ENCODE data around the gene WDR64.

DNA sequence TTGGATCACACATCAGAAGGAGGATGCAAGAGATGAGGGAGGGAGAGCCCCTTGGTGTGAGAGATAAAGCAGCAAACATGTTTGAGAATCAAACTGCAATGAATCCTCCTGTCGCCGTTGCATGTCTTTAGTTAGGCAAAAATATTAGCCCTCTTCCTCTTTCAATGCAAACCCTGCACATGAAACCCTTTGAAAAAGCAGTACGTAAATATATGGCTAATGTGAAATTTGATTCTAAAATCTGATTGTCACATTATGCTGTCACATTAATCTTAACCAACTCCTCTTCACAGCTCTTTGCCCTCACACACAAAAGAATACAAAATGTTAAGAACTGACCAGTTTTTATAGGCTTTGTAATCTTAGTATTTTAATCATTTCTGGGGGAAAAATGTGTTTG, 63.4 kb downstream of the WDR64 start:
- TF ChIP-seq, protein P1, sequence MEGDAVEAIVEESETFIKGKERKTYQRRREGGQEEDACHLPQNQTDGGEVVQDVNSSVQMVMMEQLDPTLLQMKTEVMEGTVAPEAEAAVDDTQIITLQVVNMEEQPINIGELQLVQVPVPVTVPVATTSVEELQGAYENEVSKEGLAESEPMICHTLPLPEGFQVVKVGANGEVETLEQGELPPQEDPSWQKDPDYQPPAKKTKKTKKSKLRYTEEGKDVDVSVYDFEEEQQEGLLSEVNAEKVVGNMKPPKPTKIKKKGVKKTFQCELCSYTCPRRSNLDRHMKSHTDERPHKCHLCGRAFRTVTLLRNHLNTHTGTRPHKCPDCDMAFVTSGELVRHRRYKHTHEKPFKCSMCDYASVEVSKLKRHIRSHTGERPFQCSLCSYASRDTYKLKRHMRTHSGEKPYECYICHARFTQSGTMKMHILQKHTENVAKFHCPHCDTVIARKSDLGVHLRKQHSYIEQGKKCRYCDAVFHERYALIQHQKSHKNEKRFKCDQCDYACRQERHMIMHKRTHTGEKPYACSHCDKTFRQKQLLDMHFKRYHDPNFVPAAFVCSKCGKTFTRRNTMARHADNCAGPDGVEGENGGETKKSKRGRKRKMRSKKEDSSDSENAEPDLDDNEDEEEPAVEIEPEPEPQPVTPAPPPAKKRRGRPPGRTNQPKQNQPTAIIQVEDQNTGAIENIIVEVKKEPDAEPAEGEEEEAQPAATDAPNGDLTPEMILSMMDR (conservative IDR thresholded peaks at IDR 0.05), result no peak
- no peak for TF ChIP-seq EZH2 (IDR thresholded peaks at IDR 0.05; ENCODE audit: low read depth)
